Left ventricle myocardium inferior (tissue), 1 donor: Measurements from ENCODE around the gene PLEKHA8. TPM values are rescaled to one million over a fixed set of nuclear protein-coding genes. Genes with fewer than 3 reads are reported as not detected.
A peak's percentile ranks its signal among the peaks of the same experiment; 100 is the strongest.

Experiments
- DNase-seq: peaks from one replicate; pipeline ENCODE4 v3.0.0-alpha.2; 2020
- H3K27ac ChIP-seq: fragments of 200-600 bp; replicated peaks from 2 replicates; pipeline ENCODE4 v1.8.0; 2021
- H3K27me3 ChIP-seq: fragments of 200-600 bp; 2 replicates; pipeline ENCODE4 v1.8.0; 2021; ENCODE audit warnings: low read depth
- H3K36me3 ChIP-seq: fragments of 200-600 bp; 2 replicates; pipeline ENCODE4 v1.8.0; 2021
- H3K4me1 ChIP-seq: fragments of 200-600 bp; 2 replicates; pipeline ENCODE4 v1.8.0; 2021
- H3K4me3 ChIP-seq: fragments of 200-600 bp; 2 replicates; pipeline ENCODE4 v1.8.0; 2021; ENCODE audit warnings: mild to moderate bottlenecking, moderate library complexity
- H3K9me3 ChIP-seq: fragments of 200-600 bp; replicated peaks from 2 replicates; pipeline ENCODE4 v1.8.0; 2021
- CTCF ChIP-seq: fragments of 200-600 bp; IDR thresholded peaks from 2 replicates; pipeline ENCODE4 v1.8.0; 2021; ENCODE audit warnings: antibody characterized with exemption, mild to moderate bottlenecking, borderline replicate concordance
- intact Hi-C: fragments of 100-400 bp; cut with micrococcal nuclease; formaldehyde crosslinking; loops from one replicate; pipeline ENCODE4 v1.11.0; 2022
- long read RNA-seq: library from polyadenylated mRNA; unstranded; transcript quantifications from one replicate; pipeline ENCODE4 v2.0.0, GENCODE V29; 2021
- total RNA-seq: library from RNA; stranded (reverse); fragmentation: NEBNext Ultra II Directional; extraction: Animal tissue kit (Norgen Biotek cat#: 25700); gene quantifications from one replicate; pipeline ENCODE4 v1.2.1, GENCODE V29; 2021
- donor health status: DM: no; HTN: yes; CAD: no; lungs with severe emphysema.

PLEKHA8 gene
- total RNA-seq = 3.3 TPM
- long read RNA-seq, full-length matches to known transcripts = 7 of 10 reads
- long read RNA-seq, partial matches to known transcripts = 0 of 10 reads
- long read RNA-seq, other reads (novel, unspliced or antisense) = 3 of 10 reads

GRCh38 chr7:30028216-30028748 lies at the start of gene PLEKHA8:
PLEKHA8 (plus strand) TSS chr7:30028412; CDS start chr7:30028763, 351 bp downstream.
- Histone ChIP-seq H3K4me1 (peaks cover 71% of the 10 kb centered on the region), H3K9me3 (no peaks in the 10 kb centered on the region), H3K4me3 (peak within 1 kb of the TSS; percentile 95), H3K27me3 (no peaks in the 10 kb centered on the region), H3K27ac (peak within 1 kb of the TSS; percentile 94), H3K36me3 (no peaks in the 10 kb centered on the region)
- peak; percentile 89 for DNase-seq
- intact Hi-C loops = no loop called here
- no peak for TF ChIP-seq CTCF

GRCh38 chr7:29980151-29980550 lies 48.1 kb upstream of the PLEKHA8 start:
- no peak for TF ChIP-seq CTCF
- H3K4me3 ChIP-seq = no peak overlapping the region
- intact Hi-C loops = no loop called here
- H3K27ac ChIP-seq = no peak overlapping the region
- no peaks in the 10 kb centered on the region for H3K36me3 ChIP-seq
- H3K27me3 ChIP-seq = no peaks in the 10 kb centered on the region
- peaks cover 9% of the 10 kb centered on the region for H3K4me1 ChIP-seq
- DNase-seq = no peak
- no peaks in the 10 kb centered on the region for H3K9me3 ChIP-seq

- Histone ChIP-seq H3K4me1 (peaks cover 20% of the 10 kb centered on the region), H3K36me3 (no peaks in the 10 kb centered on the region), H3K9me3 (no peaks in the 10 kb centered on the region), H3K4me3 (no peak overlapping the region), H3K27ac (no peak overlapping the region), H3K27me3 (peaks cover 39% of the 10 kb centered on the region)
- no peak for TF ChIP-seq CTCF
- intact Hi-C loops = no loop called here
- DNase-seq = no peak
Observed at GRCh38 chr7:29987083-29987482, 41.1 kb upstream of the PLEKHA8 start.

- Histone ChIP-seq H3K4me1 (peaks cover 20% of the 10 kb centered on the region), H3K9me3 (peaks cover 7% of the 10 kb centered on the region), H3K4me3 (peak overlapping the region; percentile 78), H3K36me3 (no peaks in the 10 kb centered on the region), H3K27ac (peak overlapping the region; percentile 82), H3K27me3 (peaks cover 43% of the 10 kb centered on the region)
- TF ChIP-seq CTCF = no peak
- no peak for DNase-seq
- intact Hi-C loops = no loop called here
Observed at GRCh38 chr7:29987811-29988317, 40.3 kb upstream of the PLEKHA8 start.

GRCh38 chr7:29988424-29989256 lies 39.6 kb upstream of the PLEKHA8 start:
- H3K27ac ChIP-seq = peak overlapping the region; percentile 82
- DNase-seq = peak; percentile 53
- no peak for TF ChIP-seq CTCF
- H3K9me3 ChIP-seq = peaks cover 15% of the 10 kb centered on the region
- H3K27me3 ChIP-seq = peaks cover 43% of the 10 kb centered on the region
- peaks cover 20% of the 10 kb centered on the region for H3K4me1 ChIP-seq
- H3K4me3 ChIP-seq = peak overlapping the region; percentile 78
- intact Hi-C loops = no loop called here
- H3K36me3 ChIP-seq = no peaks in the 10 kb centered on the region
